ENCODE results near the gene RIMBP3C. TPM values are rescaled to one million over a fixed set of nuclear protein-coding genes. Genes with fewer than 3 reads are reported as not detected.
"Not testable (repeated sequence)": the region's sequence is repeated elsewhere in the genome, so short reads cannot be mapped to it uniquely, and the experiment has no call there.

RIMBP3C gene
- total RNA-seq, 1 experiment from 2014 or later = 0.27 TPM

DNA sequence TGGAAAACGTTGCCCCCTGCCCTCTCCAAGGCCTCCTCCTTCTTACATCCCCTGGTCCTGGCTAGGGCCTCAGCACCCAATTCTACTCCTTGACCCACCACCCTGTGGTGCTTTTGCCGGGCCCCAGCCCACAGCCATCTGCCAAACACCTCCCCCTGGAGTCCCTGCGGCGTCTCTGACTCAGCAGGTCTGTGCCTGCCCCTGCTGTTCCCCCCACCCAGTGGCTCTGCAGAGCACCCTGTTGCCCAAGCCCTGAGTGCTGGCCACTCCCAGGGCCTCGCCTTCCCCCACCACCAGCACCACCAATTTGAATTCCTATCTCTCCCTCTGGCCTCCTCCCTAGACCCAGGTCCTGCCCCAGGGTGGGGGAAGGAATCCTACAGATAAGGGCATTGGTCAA lies 19.7 kb downstream of the RIMBP3C start:
- not testable (repeated sequence) for DNase-seq (ENCODE audit: low spot score)

DNA sequence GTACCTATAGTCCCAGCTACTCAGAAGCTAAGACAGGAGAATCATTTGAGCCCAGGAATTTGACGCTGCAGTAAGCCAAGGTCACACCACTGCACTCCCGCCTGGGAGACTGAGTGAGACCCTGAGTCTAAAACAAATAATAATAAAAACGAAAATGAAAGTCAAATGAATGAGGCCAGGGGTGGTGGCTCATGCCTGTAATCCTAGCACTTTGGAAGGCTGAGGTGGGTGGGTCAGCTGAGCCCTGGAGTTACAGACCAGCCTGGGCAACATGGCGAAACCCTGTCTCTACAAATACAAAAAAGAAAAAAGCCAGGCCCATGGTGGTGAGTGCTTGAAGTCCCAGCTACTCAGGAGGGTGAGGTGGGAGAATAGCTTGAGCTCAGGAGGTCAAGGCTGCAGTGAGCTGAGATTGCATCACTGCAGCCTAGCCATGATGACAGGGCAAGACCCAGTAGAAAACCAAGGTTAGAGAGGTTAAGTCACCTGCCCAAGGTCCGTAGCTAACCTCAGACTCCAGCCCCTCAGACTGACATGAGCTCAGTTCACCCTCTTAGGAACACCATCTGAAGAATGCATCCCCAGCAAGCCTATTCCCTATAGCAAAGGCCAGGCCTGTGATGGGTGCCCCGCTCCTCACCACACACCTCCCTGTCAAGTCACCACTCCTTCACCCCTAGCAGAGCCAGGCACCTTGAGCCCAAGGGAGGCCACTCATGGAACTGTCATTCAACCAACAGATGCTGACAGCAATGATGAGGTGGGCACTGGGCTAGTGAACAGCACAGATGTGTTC lies 24.4 kb downstream of the RIMBP3C start:
- not testable (repeated sequence) for DNase-seq (ENCODE audit: low spot score)

GRCh38 chr22:21516970-21517764 lies 34.1 kb downstream of the RIMBP3C start:
- DNase-seq (ENCODE audit: low spot score) = not testable (repeated sequence)

- DNase-seq (ENCODE audit: low spot score) = not testable (repeated sequence)
These were observed 34.7 kb downstream of the RIMBP3C start for GRCh38 chr22:21516522-21516921.

GRCh38 chr22:21515234-21515633 lies 36.0 kb downstream of the RIMBP3C start:
- DNase-seq (ENCODE audit: low spot score) = not testable (repeated sequence)

DNA sequence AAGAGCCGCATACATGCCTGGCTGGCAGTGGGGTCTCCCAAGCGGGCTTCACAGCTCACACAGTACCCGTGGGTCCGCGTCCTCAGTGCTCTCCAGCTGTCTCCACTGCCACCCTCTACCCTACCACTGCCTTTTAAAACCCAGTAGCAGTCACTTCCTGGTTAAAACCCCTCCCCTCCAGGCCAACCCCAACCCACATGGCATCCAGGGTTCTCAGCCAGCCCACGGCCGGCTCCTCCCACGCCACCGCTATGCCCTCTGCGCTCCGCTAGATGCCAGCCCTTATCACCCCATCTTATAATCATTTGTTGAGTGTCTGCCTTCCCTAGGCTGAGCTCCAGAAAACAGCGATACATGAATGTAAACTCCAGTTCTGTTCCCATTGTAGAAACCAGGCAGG lies 37.1 kb downstream of the RIMBP3C start:
- DNase-seq (ENCODE audit: low spot score) = not testable (repeated sequence)

GRCh38 chr22:21512022-21512421 lies 39.2 kb downstream of the RIMBP3C start:
- DNase-seq (ENCODE audit: low spot score) = not testable (repeated sequence)

- DNase-seq (ENCODE audit: low spot score) = not testable (repeated sequence)
These were observed 40.9 kb downstream of the RIMBP3C start for GRCh38 chr22:21510397-21510796.

DNA sequence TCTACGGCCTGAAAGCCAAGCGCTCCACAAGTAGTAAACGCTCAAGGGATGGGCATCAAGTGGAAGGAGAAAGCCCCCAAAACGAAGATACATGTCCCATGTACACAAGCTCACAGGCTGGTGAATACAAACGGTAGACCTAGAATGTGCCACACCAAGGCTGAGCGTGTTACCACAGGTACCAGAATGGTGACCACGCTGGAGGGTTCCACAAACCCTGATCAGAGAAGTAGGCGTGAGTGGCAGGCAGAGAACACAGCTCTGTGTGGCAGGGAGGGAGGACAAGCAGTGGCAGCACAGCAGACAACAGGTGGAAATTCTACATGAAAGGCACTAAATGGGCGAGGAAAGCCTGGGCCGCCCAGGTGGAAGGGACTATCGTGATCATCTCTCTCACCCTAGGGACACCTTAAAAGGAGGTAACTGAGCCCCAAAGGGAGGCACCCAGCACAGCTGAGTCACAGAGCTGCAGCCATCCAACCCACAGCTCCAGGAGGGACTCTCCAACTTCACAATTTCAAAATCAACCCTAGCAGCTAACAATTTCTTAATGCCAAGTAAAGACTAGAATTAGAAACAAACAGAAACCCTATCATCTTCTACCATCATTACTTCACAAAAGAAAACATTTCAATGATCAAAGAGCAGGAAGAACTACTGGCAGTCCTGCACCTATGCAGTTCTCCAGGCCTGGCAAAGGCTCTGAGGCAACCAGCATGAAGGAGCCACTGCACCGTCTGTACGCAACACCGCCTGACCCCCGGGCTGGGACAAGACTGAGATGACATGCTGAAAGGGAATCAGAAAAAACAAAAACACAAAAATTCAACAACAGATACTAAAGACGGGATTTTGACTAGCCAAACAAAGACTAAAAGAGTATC lies 51.4 kb downstream of the RIMBP3C start:
- DNase-seq (ENCODE audit: low spot score) = not testable (repeated sequence)

GRCh38 chr22:21498489-21498888 lies 52.8 kb downstream of the RIMBP3C start:
- DNase-seq (ENCODE audit: low spot score) = not testable (repeated sequence)

GRCh38 chr22:21497984-21498383 lies 53.3 kb downstream of the RIMBP3C start:
- not testable (repeated sequence) for DNase-seq (ENCODE audit: low spot score)

Other genes starting within 250 kb of the RIMBP3C start
- 0.27 TPM in 1 of 2 replicates, not detected in the other for gene RIMBP3B, start 167.7 kb downstream of the RIMBP3C start, total RNA-seq (2014; rRNA removed; shearing (Covaris generic))
- gene HIC2, start 134.1 kb downstream of the RIMBP3C start, total RNA-seq (2014; rRNA removed; shearing (Covaris generic)) = 0.58 and 0.62 TPM in 2 replicates
- gene TMEM191C, start 84.1 kb downstream of the RIMBP3C start, total RNA-seq (2014; rRNA removed; shearing (Covaris generic)) = 0.25 TPM in 1 of 2 replicates, not detected in the other
- gene UBE2L3, start 16.3 kb upstream of the RIMBP3C start, total RNA-seq (2014; rRNA removed; shearing (Covaris generic)) = 60.5 and 61.0 TPM in 2 replicates
- gene YDJC, start 78.6 kb upstream of the RIMBP3C start, total RNA-seq (2014; rRNA removed; shearing (Covaris generic)) = 26.7 and 35.4 TPM in 2 replicates
- 0.10 TPM in 1 of 2 replicates, not detected in the other for gene CCDC116, start 81.3 kb upstream of the RIMBP3C start, total RNA-seq (2014; rRNA removed; shearing (Covaris generic))
- gene SDF2L1, start 90.8 kb upstream of the RIMBP3C start, total RNA-seq (2014; rRNA removed; shearing (Covaris generic)) = 33.6 and 38.7 TPM in 2 replicates
- 8.6 and 12.9 TPM in 2 replicates for gene PPIL2, start 114.6 kb upstream of the RIMBP3C start, total RNA-seq (2014; rRNA removed; shearing (Covaris generic))
- gene YPEL1, start 184.3 kb upstream of the RIMBP3C start, total RNA-seq (2014; rRNA removed; shearing (Covaris generic)) = 0.52 and 0.64 TPM in 2 replicates

Measured in H4 (cell line).